Suppressor macrophage treated with lipopolysaccharide for 4 hours (primary cell): ENCODE measurements around the gene MRRF.
A peak's percentile ranks its signal among the peaks of the same experiment; 100 is the strongest.
"Not testable (repeated sequence)": the region's sequence is repeated elsewhere in the genome, so short reads cannot be mapped to it uniquely, and the experiment has no call there.

Experiments
- DNase-seq: peaks from one replicate; pipeline ENCODE4 v3.0.0-alpha.2; 2020

MRRF gene

DNA sequence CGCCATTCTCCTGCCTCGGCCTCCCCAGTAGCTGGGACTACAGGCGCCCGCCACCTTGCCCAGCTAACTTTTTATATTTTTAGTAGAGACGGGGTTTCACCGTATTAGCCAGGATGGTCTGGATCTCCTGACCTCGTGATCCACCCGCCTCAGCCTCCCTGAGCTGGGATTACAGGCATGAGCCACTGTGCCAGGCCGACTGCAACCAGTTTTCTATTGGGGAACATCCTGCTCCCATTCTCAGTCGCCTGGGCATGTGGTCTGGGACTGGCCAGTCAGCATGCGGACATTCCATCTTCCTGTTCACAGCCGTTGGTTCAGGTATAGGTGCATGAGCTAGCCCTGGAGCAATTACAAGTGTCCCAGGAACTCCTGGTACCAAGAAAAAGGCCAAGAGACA lies 98.4 kb downstream of the MRRF start:
- DNase-seq = not testable (repeated sequence)

DNA sequence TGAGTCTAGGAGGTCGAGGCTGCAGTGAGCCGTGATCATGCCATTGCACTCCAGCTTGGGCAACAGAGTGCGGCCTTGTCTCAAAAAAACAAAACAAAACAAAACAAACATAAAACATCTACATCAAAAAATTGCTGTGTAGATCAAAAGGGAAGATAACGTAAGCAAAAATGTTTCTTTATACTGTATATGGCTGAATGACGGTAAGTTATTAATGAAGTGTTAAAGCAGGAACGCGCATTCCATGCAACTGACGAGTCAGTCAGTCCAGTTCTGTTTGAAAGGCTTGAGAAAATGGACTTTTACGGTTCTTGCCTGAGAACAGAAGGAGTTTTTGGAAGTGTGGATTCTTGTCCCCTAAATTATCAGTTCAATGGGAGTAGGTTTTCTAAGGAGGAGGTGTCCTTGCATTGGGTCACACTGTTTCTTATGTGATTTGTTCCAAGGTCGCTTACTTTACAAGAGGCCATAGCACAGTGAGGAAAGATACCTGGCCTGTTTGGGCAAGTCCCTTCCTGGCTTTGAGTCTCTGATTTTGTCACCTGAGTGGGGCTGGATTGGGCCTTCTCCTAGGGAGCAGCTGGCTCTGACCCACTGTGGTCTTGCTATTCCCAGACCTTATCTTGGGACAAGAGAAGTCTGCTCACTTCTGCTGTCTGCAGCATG lies 99.6 kb downstream of the MRRF start:
- no peak for DNase-seq

- DNase-seq = no peak
These were observed 100.1 kb downstream of the MRRF start for GRCh38 chr9:122364783-122365150.

- DNase-seq = no peak
These were observed 101.5 kb downstream of the MRRF start for GRCh38 chr9:122366074-122366660.

GRCh38 chr9:122367065-122367464 lies 102.4 kb downstream of the MRRF start:
- no peak for DNase-seq

- no peak for DNase-seq
These were observed 103.2 kb downstream of the MRRF start for GRCh38 chr9:122367774-122368460.

DNA sequence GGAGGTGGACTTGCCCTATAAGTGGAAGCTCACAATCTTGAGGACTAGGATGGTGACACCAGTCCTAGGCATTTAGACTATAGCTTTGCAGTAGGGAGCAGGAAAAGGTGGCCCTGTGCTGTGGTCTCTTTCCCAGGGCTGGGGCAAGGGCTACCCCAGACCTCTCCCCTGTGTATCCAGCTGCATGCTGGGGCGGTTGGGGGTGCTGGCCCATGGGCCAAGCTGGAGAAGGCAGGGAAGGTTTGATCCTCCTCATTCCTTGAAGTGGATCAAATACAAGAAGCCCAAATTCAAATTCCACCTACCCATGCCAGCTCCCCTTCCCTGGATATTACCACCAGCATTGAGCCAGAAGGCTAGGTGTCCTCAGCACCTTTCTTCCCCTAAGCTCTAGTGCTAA lies 104.0 kb downstream of the MRRF start:
- DNase-seq = no peak

DNA sequence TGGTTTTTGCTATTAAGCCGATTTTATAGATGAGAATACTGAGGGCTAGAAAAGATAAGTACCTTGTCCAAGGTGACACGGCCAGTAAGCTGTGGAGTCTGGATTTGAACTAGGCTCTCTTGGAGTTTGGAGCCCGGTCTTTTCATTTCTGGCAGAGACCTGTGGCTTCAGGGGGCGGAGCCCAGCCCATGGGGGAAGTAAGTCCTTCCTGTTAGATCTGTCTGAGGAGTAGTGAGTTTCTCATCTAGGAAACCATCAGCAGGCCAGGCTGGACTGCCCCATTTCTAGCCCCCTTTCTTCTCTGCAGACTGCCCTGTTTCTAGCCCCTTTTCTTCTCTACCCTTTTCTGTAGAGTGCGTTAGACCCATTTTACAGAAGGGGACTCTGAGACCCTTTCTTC lies 105.6 kb downstream of the MRRF start:
- DNase-seq = peak; percentile 65

DNA sequence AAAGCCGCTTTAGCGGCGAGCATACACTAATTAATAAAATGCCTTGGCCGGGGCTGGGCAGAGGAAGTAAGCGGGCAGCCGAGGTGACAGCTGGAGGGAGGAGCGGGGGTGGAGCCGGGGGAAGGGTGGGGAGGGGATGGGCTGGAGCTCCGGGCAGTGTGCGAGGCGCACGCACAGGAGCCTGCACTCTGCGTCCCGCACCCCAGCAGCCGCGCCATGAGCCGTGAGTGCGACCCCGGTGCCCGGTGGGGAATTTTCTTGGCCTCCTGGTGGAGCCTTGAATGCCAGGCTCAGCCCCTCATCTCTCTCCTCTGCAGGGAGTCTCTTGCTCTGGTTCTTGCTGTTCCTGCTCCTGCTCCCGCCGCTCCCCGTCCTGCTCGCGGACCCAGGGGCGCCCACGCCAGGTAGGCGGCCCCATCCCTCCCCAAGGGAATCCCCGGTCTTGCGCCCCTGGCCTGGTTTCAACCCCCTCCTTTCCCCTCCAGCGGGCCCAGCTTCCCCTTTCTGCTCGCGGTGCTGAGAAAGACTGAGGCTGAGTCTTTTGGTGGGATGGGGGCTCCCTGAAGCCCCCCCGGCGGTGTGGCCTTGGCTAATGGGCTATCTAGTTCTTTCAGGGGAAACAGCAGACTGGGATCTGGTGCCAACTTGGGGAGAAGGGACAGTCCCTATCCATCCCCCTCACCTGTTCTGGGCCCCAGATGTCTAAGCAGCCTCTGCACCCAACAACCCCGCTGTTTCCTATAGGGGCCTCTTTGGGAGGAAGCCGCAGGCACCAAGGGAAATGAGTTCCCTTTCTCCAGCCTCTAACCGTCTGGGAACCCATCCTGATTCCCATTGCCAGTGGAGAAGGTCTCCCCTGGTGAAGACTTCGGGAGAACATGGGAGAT lies 106.4 kb downstream of the MRRF start, which contains the start of gene PTGS1:
TSS of gene PTGS1 (plus strand) at position 156 of the 887 bp plus-strand sequence. CDS start at position 217, 61 bp downstream.
- peak; percentile 54 for DNase-seq

DNA sequence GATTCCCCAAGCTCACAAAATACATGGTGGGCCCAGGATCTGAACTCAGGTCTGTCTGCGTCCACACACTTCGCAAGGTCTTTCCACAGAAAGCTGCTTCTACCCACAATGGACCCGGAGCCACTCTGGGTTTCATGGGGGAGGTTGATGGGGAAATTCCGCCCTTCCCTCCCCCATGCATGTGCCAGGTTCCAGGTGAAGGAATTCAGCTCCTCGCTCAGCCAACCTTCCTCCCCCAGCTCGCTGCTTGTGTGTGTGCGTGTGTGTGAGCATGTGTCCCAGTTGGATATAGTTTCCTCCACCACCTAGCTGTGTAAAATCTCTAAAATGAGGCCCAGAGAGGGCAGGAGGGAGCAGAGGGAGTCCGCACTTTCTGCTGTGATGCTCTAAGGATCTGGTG lies 107.2 kb downstream of the MRRF start:
- no peak for DNase-seq

GRCh38 chr9:122372856-122373845 lies 108.5 kb downstream of the MRRF start:
- DNase-seq = no peak

- DNase-seq = no peak
These were observed 110.3 kb downstream of the MRRF start for GRCh38 chr9:122374885-122375420.

- DNase-seq = no peak
These were observed 112.1 kb downstream of the MRRF start for GRCh38 chr9:122376796-122377195.

DNA sequence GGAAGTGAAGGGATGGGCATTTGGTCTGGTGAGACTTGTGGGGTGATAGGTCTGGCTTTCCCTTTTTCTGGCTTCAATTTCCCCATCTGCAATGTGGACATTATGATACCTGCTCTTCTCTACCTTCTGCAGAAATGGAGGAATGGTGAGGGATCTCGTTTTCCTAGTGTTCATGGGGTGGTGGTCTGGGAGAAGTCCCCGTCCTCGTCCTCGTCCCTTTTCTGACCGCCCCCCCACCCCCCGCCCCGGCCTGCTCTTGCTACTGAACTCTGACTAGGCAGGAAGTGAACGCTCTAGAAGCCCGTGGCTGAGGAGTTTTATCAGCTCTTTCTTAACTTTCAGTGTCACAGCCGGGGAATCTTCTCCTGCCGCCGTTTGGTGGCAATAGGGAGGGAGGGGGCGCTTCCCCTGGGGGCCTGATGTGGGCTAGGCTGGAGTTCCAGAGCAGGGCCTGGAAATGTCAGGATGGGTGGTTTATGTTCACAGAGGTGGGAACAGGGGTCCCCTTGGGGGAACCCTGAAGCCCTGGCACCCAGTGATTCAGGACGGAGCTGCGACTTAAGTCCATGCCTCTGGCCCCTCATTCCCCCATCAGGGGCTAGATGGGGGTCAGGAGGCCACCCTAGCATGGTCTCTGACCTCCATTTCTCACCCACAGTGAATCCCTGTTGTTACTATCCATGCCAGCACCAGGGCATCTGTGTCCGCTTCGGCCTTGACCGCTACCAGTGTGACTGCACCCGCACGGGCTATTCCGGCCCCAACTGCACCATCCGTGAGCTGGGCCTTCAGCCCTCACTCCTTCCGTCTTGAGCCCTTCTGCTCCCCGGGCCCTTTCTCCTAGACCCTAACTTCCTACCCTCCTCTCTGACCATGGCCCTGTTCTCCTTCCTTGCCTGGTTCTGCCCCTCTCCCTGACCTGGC lies 112.8 kb downstream of the MRRF start:
- DNase-seq = peak; percentile 52

- no peak for DNase-seq
These were observed 113.6 kb downstream of the MRRF start for GRCh38 chr9:122378236-122378635.

- DNase-seq = no peak
These were observed 114.7 kb downstream of the MRRF start for GRCh38 chr9:122379340-122379739.

DNA sequence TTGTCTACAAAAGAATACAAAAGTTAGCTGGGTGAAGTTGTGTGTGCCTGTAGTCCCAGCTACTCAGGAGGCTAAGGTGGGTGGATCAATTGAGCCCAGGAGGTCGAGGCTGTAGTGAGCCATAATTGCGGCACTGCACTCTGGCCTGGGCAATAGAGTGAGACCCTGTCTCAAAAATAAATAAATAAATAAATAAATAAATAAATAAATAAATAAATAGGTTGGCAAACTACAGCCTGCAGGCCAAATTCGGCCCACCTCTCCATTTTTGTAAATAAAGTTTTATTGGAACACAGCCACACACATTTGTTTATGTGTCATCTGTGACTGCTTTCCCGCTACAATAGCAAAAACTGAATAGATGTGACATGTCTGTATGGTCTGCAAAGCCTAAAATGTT lies 115.6 kb downstream of the MRRF start:
- DNase-seq = no peak
